ENCODE measurements around the gene ST8SIA1.

The ST8SIA1 gene

GRCh38 chr12:22339691-22340090 is 5.2 kb upstream of the ST8SIA1 start:
- TF ChIP-seq EZH2phosphoT487 (IDR thresholded peaks at IDR 0.05; ENCODE audit: low read length), result no peak
- no peak for TF ChIP-seq EZH2 (optimal IDR thresholded peaks at IDR 0.05; ENCODE audit: low read depth, low read length)
- TF ChIP-seq CTCF (IDR thresholded peaks at IDR 0.05; ENCODE audit: low read length), result no peak
- Histone ChIP-seq H3K9me2 (replicated peaks; ENCODE audit: insufficient read depth, low read length) (no peaks in the 10 kb centered on the region), H3K36me3 (replicated peaks; ENCODE audit: insufficient read depth, low read length) (no peaks in the 10 kb centered on the region), H3K4me2 (ENCODE audit: low read depth, low read length) (no peak overlapping the region), H3K4me3 (ENCODE audit: low read length) (no peak overlapping the region), H3F3A (ENCODE audit: insufficient read depth, low read length) (peaks cover 6% of the 10 kb centered on the region; the same call in 1 of the 2 replicates), H3K79me2 (ENCODE audit: low read length) (no peaks in the 10 kb centered on the region), H2AFZ (ENCODE audit: low read length) (no peak overlapping the region), H3K4me1 (ENCODE audit: low read length) (no peaks in the 10 kb centered on the region), H3K27ac (ENCODE audit: low read length) (no peak overlapping the region), H4K20me1 (ENCODE audit: insufficient read depth, low read length) (no peaks in the 10 kb centered on the region), H3K27me3 (replicated peaks; ENCODE audit: insufficient read depth, low read length) (no peaks in the 10 kb centered on the region), H3K9me3 (replicated peaks; ENCODE audit: insufficient read depth, low read length) (no peaks in the 10 kb centered on the region), H3K9ac (ENCODE audit: low read length) (no peak overlapping the region)
- no peak for DNase-seq

- Histone ChIP-seq H3K9ac (ENCODE audit: low read length) (no peak overlapping the region), H3K27me3 (replicated peaks; ENCODE audit: insufficient read depth, low read length) (no peaks in the 10 kb centered on the region), H3K4me3 (ENCODE audit: low read length) (peak overlapping the region; percentile 75), H3K9me2 (replicated peaks; ENCODE audit: insufficient read depth, low read length) (no peaks in the 10 kb centered on the region), H2AFZ (ENCODE audit: low read length) (peak overlapping the region; percentile 83), H3K9me3 (replicated peaks; ENCODE audit: insufficient read depth, low read length) (no peaks in the 10 kb centered on the region), H4K20me1 (ENCODE audit: insufficient read depth, low read length) (no peaks in the 10 kb centered on the region), H3F3A (ENCODE audit: insufficient read depth, low read length) (peaks cover 6% of the 10 kb centered on the region; the same call in 1 of the 2 replicates), H3K4me1 (ENCODE audit: low read length) (no peaks in the 10 kb centered on the region), H3K36me3 (replicated peaks; ENCODE audit: insufficient read depth, low read length) (no peaks in the 10 kb centered on the region), H3K4me2 (ENCODE audit: low read depth, low read length) (peak overlapping the region; percentile 55), H3K79me2 (ENCODE audit: low read length) (no peaks in the 10 kb centered on the region), H3K27ac (ENCODE audit: low read length) (no peak overlapping the region; the same call in 1 of the 2 replicates)
- DNase-seq, result peak; percentile 77
- TF ChIP-seq CTCF (IDR thresholded peaks at IDR 0.05; ENCODE audit: low read length), result peak; percentile 46
- no peak for TF ChIP-seq EZH2phosphoT487 (IDR thresholded peaks at IDR 0.05; ENCODE audit: low read length)
- TF ChIP-seq EZH2 (optimal IDR thresholded peaks at IDR 0.05; ENCODE audit: low read depth, low read length), result no peak
These were observed 1.3 kb upstream of the ST8SIA1 start for GRCh38 chr12:22335794-22336166.

- H3F3A ChIP-seq (ENCODE audit: insufficient read depth, low read length), result peaks cover 6% of the 10 kb centered on the region; the same call in 1 of the 2 replicates
- H3K27me3 ChIP-seq (replicated peaks; ENCODE audit: insufficient read depth, low read length), result no peaks in the 10 kb centered on the region
- H3K79me2 ChIP-seq (ENCODE audit: low read length), result no peaks in the 10 kb centered on the region
- peak overlapping the region; percentile 55; the same call in 1 of the 2 replicates for H3K4me2 ChIP-seq (ENCODE audit: low read depth, low read length)
- no peaks in the 10 kb centered on the region for H3K36me3 ChIP-seq (replicated peaks; ENCODE audit: insufficient read depth, low read length)
- H3K9me2 ChIP-seq (replicated peaks; ENCODE audit: insufficient read depth, low read length), result no peaks in the 10 kb centered on the region
- TF ChIP-seq CTCF (IDR thresholded peaks at IDR 0.05; ENCODE audit: low read length) (no peak), EZH2phosphoT487 (IDR thresholded peaks at IDR 0.05; ENCODE audit: low read length) (no peak), EZH2 (optimal IDR thresholded peaks at IDR 0.05; ENCODE audit: low read depth, low read length) (no peak)
- no peaks in the 10 kb centered on the region for H3K9me3 ChIP-seq (replicated peaks; ENCODE audit: insufficient read depth, low read length)
- H3K27ac ChIP-seq (ENCODE audit: low read length), result no peak overlapping the region
- H3K9ac ChIP-seq (ENCODE audit: low read length), result no peak overlapping the region
- H3K4me3 ChIP-seq (ENCODE audit: low read length), result peak overlapping the region; percentile 75; the same call in 1 of the 2 replicates
- no peaks in the 10 kb centered on the region for H4K20me1 ChIP-seq (ENCODE audit: insufficient read depth, low read length)
- no peak overlapping the region for H2AFZ ChIP-seq (ENCODE audit: low read length)
- no peak for DNase-seq
- H3K4me1 ChIP-seq (ENCODE audit: low read length), result no peaks in the 10 kb centered on the region
These were observed 646 bp downstream of the ST8SIA1 start for GRCh38 chr12:22333713-22334409.
